SH-SY5Y (cell line): ENCODE results near the gene ASCC1.

Experiments
- GATA2 ChIP-seq: IDR thresholded peaks from 2 replicates; pipeline ENCODE4 v1.6.1; 2011; ENCODE audit warnings: mild to moderate bottlenecking, low read depth, low read length
- GATA3 ChIP-seq: IDR thresholded peaks from 2 replicates; pipeline ENCODE4 v1.6.1; 2011; ENCODE audit warnings: low read depth, mild to moderate bottlenecking, low read length, moderate library complexity

ASCC1 gene

DNA sequence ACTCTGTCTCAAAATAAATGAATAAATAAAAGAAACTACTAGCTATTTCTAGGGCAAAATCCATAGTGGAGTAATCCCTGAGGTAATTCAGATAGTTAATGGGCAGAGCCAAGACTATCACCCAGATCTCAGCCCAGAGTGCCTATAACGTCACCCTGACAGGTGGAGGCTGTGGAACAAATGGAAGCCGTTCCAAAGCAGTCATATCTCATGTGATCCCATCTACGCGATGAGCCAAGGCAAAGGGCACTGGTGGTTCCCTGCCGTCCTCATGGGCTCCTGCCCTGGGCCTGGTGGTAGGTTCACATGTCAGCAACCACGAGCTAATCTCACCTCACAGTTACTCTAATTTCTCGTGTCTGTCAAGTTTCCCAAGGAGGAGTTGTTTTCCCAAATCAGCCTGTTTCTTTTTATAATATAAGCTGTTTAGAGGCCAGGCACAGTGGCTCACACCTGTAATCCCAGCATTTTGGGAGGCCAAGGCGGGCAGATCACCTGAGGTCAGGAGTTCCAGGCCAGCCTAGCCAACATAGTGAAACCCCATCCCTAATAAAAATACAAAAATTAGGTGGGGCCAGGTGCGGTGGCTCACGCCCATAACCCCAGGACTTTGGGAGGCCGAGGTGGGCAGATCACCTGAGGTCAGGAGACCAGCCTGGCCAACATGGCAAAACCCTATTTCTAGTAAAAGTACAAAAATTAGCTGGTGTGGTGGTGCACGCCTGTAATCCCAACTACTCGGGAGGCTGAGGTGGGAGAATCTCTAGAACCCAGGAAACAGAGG lies 22.5 kb upstream of the ASCC1 start:
- TF ChIP-seq GATA3, result no peak
- TF ChIP-seq GATA2, result no peak

DNA sequence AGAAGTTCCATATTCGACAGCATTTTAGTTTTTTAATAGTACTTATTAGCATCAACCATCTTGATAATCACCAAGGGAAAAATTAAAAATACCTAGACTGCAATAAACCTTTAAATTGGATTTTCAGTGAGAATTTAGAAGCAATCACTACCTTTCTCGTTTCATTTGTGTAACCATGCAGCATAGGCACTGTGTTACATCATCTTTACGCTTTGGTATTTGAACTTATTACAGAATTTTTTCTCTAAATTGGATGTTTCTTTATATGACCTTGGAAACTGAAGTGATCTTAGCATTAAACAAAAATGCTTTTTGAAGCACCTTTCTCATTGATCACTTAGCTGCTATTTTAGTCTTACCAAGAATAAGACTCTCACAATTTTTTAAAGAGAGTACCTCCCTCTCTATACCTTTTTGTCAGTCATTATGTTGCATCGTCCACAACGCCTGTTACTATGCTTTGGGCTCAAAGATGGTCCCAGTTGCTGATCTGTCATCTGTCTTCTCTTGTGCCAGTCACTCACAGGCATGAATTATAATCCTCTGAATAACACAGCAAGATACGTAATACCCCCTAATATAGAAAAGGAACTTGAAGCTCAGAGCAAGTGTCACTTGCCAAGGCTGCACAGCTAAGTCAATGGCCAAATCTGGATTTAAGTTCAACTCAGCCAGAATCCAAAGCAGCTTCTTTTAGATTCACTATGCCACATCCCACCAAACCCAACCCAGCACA lies 19.6 kb upstream of the ASCC1 start:
- no peak for TF ChIP-seq GATA2
- no peak for TF ChIP-seq GATA3

DNA sequence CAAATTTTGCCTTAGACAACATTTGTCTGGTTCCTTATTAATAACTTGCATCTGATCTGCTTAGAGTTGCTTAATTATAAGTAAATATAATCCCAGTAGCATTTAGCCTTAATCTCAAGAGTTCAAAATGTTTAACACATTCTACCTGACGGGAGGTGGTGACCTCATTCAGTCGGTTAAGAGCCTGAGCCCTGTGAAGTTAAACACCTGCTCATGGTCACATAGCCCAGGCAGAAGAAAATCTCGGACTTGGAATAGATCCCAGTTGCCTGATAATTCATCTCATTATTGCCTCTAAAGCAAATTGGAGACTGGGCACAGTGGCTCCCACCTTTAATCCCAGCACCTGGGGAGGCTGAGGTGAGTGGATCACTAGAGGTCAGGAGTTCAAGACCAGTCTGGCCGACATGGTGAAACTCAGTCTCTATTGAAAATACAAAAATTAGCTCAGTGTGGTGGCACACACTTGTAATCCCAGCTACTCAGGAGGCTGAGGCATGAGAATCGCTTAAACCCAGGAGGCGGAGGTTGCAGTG lies 18.6 kb upstream of the ASCC1 start:
- TF ChIP-seq GATA2 (no peak), GATA3 (no peak)

DNA sequence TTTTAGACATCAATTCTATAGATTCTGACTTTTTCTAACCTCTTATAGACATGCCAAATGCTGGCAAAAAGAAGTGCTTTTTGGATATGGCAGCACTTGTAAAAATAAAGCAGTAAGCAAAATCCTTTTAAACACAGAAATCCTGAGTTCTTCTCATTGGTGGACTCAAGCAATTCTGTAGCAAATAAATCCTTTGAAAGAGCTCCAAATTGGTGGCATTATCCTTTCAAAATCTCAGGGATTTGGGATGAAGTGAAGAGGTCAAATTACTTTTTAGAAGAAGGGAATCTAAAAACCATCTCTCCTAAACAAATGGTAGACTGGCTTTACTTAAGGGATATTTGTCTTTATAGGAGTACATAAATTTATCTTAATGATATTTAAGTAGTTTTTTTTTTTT lies 17.5 kb upstream of the ASCC1 start:
- TF ChIP-seq GATA2 (no peak), GATA3 (no peak)

DNA sequence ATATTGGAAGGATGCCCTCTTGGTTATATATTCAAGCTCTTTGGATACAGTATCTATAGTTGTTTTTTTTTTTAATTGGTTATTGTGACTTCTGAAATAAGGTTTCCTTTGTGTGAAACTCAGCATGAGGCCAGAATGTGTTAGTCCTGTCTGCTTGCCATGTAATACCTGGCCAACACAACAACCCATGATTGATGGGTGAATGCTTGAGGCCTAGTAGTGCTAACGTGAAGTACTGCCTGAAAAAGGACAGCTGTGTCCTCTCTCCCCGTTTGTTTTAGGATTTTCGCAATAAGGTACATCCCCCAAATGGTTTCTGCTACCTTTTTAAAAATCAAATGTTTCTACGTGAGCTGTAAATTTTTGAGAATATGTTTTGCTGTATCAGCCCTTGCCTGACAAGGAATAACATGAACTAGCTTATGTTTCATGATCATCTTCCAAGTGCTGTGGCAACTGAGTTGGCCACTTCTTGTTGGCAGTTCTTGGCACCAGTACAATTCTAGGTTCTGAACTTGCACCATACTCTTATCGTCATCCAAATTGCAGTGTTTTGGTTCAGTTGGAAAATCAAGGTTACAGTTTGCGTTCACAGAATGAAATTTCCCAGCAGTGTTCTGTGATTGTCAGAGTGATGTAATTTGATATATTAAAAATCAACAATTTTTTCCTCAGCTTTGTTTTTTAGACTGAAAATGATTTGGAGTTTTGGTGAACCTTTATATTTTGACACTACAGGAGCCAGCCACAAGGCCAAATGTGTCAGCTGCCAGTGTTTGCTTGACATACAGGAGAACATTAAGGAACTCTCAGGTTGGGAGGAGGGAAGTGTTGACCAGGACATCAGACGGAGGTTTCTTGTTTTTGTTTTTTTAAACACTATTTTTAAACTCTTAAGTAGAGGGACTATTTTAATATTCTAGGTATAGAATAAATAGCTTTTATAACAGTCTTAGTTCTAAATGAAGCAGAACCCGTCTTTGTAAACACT lies 13.5 kb upstream of the ASCC1 start:
- TF ChIP-seq GATA3, result no peak

DNA sequence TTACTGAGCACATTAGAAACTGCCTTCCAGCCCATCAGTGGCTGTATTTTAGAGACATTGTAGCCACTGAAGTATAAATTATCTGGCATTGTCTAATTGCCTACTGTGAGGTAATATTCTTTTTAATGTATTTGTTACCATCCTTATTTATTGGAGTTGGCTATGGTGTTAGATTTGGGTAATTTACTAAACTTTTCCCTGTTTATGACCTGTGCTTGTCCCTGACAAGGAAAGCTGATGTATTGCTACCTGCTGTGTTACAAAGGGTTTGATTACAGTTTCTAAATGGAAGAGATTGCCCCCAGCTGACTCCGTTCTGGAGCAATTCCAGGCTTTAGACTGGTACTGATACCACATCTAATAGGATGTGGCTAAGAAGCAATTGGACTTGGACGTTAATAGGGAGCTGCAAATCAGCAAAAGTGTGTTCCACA lies 12.3 kb upstream of the ASCC1 start:
- TF ChIP-seq GATA2 (no peak), GATA3 (no peak)

DNA sequence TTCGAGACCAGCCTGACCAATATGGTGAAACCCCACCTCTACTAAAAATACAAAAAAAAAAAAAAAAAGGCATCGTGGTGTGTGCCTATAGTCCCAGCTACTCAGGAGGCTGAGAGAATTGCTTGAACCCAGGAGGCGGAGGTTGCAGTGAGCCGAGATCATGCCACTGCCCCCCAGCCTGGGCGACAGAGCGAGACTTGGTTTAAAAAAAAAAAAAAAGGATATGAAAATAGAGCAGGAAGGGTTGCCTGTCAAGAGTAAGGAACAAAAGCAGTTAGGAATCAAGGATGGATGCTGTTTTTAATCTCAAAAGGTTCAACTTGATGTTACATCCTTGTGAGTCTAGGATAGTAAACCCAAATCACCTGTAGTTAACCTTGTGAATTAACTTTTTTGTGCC lies 11.8 kb upstream of the ASCC1 start:
- TF ChIP-seq GATA2 (no peak), GATA3 (no peak)

DNA sequence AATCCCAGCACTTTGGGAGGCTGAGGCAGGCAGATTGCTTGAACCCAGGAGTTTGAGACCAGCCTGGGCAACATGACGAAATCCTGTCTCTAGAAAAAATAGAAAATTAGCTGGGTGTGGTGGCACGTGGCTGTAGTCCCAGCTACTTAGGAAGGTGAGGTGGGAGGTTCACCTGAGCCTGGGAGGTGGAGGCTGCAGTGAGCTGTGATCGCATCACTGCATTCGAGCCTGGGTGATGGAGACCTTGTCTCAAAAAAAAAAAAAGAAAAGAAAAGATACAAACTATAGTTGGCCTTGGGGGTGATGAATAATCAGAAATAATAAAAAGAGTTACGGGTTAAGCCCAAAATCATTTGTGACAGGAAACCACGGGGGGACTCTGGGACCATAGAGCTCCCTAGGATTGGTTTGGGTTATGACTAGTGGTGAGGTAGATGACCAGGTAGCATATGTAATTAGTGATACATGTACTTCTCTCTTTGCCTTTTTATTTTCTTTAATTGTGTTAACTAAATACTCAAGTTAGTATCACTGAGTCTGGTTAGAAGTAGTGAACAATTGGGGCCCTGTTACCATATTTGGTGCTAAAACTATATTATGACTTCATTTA lies 10.4 kb upstream of the ASCC1 start:
- TF ChIP-seq GATA2, result no peak
- no peak for TF ChIP-seq GATA3

DNA sequence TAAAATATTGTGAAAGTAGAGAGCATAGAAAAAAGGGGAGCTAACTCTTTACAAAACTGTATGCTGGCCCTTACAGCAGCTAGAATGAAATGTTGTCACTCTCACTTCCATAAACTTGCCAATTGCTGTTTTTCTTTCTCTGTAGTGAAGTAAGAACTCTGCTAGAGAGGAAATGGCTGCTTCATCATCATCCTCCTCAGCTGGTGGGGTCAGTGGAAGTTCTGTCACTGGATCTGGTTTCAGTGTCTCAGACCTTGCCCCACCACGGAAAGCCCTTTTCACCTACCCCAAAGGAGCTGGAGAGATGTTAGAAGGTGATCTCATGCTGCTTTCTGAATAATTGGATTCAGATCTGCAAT lies 7.6 kb upstream of the ASCC1 start:
- TF ChIP-seq GATA3 (no peak), GATA2 (no peak)

DNA sequence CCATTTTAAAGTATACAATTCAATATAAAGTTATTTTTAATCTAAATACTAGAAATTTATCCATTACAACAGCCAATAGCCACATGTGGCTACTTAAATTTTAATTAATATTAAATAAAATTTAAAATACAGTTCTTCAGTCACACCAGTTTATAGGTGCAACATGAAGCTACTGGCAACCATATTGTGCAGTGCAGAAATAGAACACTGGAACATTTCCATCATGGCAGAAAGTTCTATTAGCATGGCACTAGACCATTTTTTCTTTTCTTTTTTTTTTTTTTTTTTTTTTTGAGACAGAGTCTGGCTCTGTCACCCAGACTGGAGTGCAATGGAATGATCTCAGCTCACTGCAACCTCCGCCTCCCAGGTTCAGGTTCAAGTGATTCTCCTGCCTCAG lies 5.2 kb upstream of the ASCC1 start:
- no peak for TF ChIP-seq GATA2
- TF ChIP-seq GATA3, result no peak

DNA sequence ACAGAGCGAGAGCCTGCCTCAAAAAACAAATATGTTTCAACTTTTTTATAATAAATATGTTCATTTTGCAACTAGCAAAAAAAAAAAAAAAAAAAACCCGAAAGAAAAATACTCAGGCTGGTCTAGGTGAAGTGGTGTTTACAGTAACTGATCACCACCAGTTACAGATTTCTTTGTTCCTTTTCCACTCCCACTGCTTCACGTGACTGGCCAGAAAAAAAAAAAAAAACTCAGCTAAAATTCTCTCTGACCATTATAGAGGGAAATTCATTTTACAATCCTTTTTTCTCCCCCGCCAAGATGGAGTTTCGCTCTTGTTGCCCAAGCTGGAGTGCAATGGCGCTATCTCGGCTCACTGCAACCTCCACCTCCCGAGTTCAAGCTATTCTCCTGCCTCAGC lies 4.6 kb upstream of the ASCC1 start:
- TF ChIP-seq GATA3, result no peak
- TF ChIP-seq GATA2, result no peak

DNA sequence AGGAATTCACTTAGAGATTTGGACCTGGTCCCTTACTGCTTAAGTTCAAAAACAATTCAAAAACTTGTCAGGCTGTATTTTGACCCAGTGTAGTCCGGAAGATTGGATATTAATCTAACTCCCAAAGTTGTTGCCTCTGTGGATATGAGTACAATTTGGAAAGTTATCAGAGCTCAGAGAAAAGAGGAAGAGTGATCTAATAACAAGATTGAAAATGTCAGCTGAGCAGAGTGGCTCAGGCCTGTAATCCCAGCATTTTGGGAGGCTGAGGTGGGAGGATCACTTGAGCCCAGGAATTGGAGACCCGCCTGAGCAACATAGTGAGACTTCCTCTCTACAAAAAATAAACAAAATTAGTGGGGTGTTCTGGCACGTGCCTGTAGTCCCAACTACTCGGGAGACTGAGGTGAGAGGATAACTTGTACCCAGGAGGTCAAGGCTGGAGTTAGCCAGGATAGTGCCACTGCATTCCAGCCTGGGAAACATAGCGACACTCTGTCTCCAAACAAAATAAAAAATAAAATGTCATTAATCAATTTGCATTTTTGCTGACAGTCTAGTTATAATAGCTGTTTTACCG lies 3.2 kb upstream of the ASCC1 start:
- TF ChIP-seq GATA2 (no peak), GATA3 (no peak)

DNA sequence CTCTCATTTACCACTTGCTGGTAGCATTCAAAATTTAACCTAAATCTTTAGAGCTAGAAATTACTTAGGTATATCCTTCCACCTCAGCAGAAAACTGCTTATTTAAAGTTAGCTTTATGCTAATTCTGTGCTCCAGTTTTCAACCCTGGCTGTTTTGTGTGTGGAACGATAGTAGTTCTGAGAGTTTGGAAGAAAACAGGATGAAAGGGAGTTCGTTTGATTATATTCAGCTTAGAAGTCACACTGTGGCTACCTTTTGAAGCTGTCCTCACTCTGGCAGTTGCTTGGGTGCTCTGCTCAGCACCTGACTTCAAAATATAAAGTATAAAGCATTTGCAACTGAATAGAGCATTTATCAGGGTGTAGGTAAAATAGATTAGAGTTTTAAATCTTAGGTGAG lies 2.6 kb upstream of the ASCC1 start:
- TF ChIP-seq GATA3 (no peak), GATA2 (no peak)
